K562 (cell line): ENCODE results near the gene TTC9C. TPM values are rescaled to one million over a fixed set of nuclear protein-coding genes. Genes with fewer than 3 reads are reported as not detected.
A peak's percentile ranks its signal among the peaks of the same experiment; 100 is the strongest.

Source experiments
- ATAC-seq: fragments of 200-7000 bp; cut with Tn5 transposase; 3 replicates; pipeline ENCODE4 v1.9.1; 2020; ENCODE audit warnings: moderate library complexity
- BruUV-seq: library from RNA; stranded (reverse); fragments of 400-500 nt; replicated peaks from 2 replicates; lab custom pipeline; 2021; lab: Mats Ljungman, UMichigan
- CTCF ChIA-PET: fragments of 300-600 bp; formaldehyde crosslinking; extraction: SDS; loops from one replicate; lab custom pipeline; 2021; ENCODE audit warnings: low intra/inter-chr PET ratio; lab: Yijun Ruan, JAX
- POLR2A ChIA-PET: fragments of 300-600, 350-650 bp; sonication (Branson Sonifier 250); formaldehyde crosslinking; extraction: SDS; loops from one replicate; lab custom pipeline; 2021; ENCODE audit warnings: antibody characterized with exemption, inconsistent platforms; lab: Yijun Ruan, JAX
- DNase-seq, 4 experiments: peaks; one replicate each; pipeline versions ENCODE4 v3.0.0 to v3.0.0-alpha.2; 2011 to 2018; ENCODE audit warnings: low spot score in 3 of 4, mixed read lengths in 3 of 4; ENCODE audit errors: extremely low read depth in 1 of 4
- FAIRE-seq: peaks from 2 replicates; lab custom pipeline; 2011; peaks lifted over from hg19 to GRCh38; lab: Jason Lieb, UNC
- H2AFZ ChIP-seq: 2 replicates; pipeline ENCODE4 v1.6.0; 2011; ENCODE audit warnings: low read depth, low read length, control low read depth, inconsistent platforms
- H3K27ac ChIP-seq: fragments of 200-600 bp; 3 replicates; pipeline ENCODE4 v1.8.0; 2011; ENCODE audit warnings: low read depth, mild to moderate bottlenecking, control low read depth, inconsistent platforms, low read length, moderate library complexity, mixed read lengths; ENCODE audit errors: extremely low read depth
- H3K27me3 ChIP-seq, 2 experiments: fragments of 300-600 bp in 1 of 2; 2 replicates in 1 of 2; 3 replicates in 1 of 2; pipeline versions ENCODE4 v1.6.0 to v1.8.0; 2011; ENCODE audit warnings: inconsistent platforms in 2 of 2, low read length in 2 of 2, mild to moderate bottlenecking in 1 of 2, mixed read lengths in 1 of 2, moderate library complexity in 1 of 2; ENCODE audit not compliant: control insufficient read depth in 2 of 2, insufficient read depth in 2 of 2
- H3K36me3 ChIP-seq: fragments of 300-600 bp; 3 replicates; pipeline ENCODE4 v1.8.0; 2011; ENCODE audit warnings: mild to moderate bottlenecking, low read length, inconsistent platforms; ENCODE audit not compliant: control insufficient read depth, insufficient read depth
- H3K4me1 ChIP-seq, 2 experiments: fragments of 200-600 bp in 1 of 2; replicated peaks in 1 of 2; 2 replicates in 1 of 2; 3 replicates in 1 of 2; pipeline versions ENCODE4 v1.5.1 to v1.8.0; 2011; ENCODE audit warnings: inconsistent platforms in 2 of 2, low read length in 2 of 2, mild to moderate bottlenecking in 1 of 2, mixed read lengths in 1 of 2, moderate library complexity in 1 of 2; ENCODE audit not compliant: control insufficient read depth in 2 of 2, insufficient read depth in 2 of 2
- H3K4me2 ChIP-seq: 2 replicates; pipeline ENCODE4 v1.6.1; 2011; ENCODE audit warnings: low read length, control low read depth, inconsistent platforms, mixed read lengths; ENCODE audit not compliant: insufficient read depth
- H3K4me3 ChIP-seq: fragments of 200-600 bp; sonication (generic), shearing (Covaris generic); 2 replicates; pipeline ENCODE4 v1.5.1; 2016; ENCODE audit warnings: control low read depth, inconsistent platforms
- H3K79me2 ChIP-seq: fragments of 200-600 bp; 3 replicates; pipeline ENCODE4 v1.8.0; 2011; ENCODE audit warnings: low read length, inconsistent platforms; ENCODE audit not compliant: control insufficient read depth, insufficient read depth
- H3K9ac ChIP-seq, 2 experiments: 2 replicates each; pipeline versions ENCODE4 v1.6.0 to v1.6.1; 2011; ENCODE audit warnings: low read depth in 2 of 2, low read length in 2 of 2, control low read depth in 1 of 2, inconsistent platforms in 1 of 2, mild to moderate bottlenecking in 1 of 2, mixed read lengths in 1 of 2; ENCODE audit not compliant: insufficient read depth in 1 of 2
- H3K9me1 ChIP-seq: one replicate; pipeline ENCODE4 v1.6.0; 2011; ENCODE audit warnings: inconsistent platforms, mild to moderate bottlenecking, low read length, moderate library complexity; ENCODE audit not compliant: control insufficient read depth, insufficient read depth
- H3K9me3 ChIP-seq: replicated peaks from 2 replicates; pipeline ENCODE4 v1.5.1; 2011; ENCODE audit warnings: low read depth, low read length, inconsistent platforms; ENCODE audit not compliant: control insufficient read depth, insufficient read depth
- H4K20me1 ChIP-seq: replicated peaks from 2 replicates; pipeline ENCODE4 v1.6.1; 2011; ENCODE audit warnings: low read length, inconsistent platforms, mixed read lengths; ENCODE audit not compliant: control insufficient read depth, insufficient read depth
- CBX8 ChIP-seq: fragments of 200-600 bp; sonication (generic); IDR thresholded peaks from 2 replicates; pipeline ENCODE4 v1.6.1; 2012; ENCODE audit warnings: borderline replicate concordance, mixed run types, low read depth, mild to moderate bottlenecking, moderate library complexity, mixed read lengths, low read length, control low read depth, inconsistent platforms; ENCODE audit not compliant: poor library complexity, severe bottlenecking; ENCODE audit errors: extremely low read depth
- DPF2 ChIP-seq: fragments of 450-650 bp; IDR thresholded peaks from 2 replicates; pipeline ENCODE4 v1.6.1; 2016
- HDAC1 ChIP-seq, 2 experiments: fragments of 450-650 bp; IDR thresholded peaks; 2 replicates each; pipeline ENCODE4 v1.6.1; 2016 to 2017; ENCODE audit warnings: inconsistent platforms in 1 of 2, mild to moderate bottlenecking in 1 of 2, moderate library complexity in 1 of 2
- HDGF ChIP-seq: fragments of 450-650 bp; IDR thresholded peaks from 2 replicates; pipeline ENCODE4 v1.6.1; 2016
- HEY1 ChIP-seq: fragments of 250-450 bp; sonication (Bioruptor Pico); IDR thresholded peaks from 2 replicates; pipeline ENCODE4 v1.5.0; 2020; ENCODE audit warnings: mild to moderate bottlenecking, moderate library complexity, borderline replicate concordance
- NR4A1 ChIP-seq, 2 experiments: fragments of 250-450 bp in 1 of 2; fragments of 450-650 bp in 1 of 2; sonication (Bioruptor Pico) in 1 of 2; IDR thresholded peaks; 2 replicates each; pipeline versions ENCODE4 v1.4.0 to v1.6.1; 2016 to 2020; ENCODE audit warnings: mild to moderate bottlenecking in 2 of 2, missing compliant biosample characterization in 1 of 2, missing genetic modification characterization in 1 of 2, moderate library complexity in 1 of 2
- SRSF9 ChIP-seq: fragments of 200-400 bp; formaldehyde crosslinking; IDR thresholded peaks from 2 replicates; pipeline ENCODE4 v1.6.1; 2017; ENCODE audit warnings: low read depth, low read length, borderline replicate concordance
- TOE1 ChIP-seq, 2 experiments: fragments of 450-650 bp in 1 of 2; sonication (generic) in 1 of 2; formaldehyde crosslinking in 1 of 2; IDR thresholded peaks; 2 replicates each; pipeline versions ENCODE4 v1.7.1 to v1.8.0; 2016 to 2022; ENCODE audit warnings: borderline replicate concordance in 2 of 2, mild to moderate bottlenecking in 2 of 2, antibody characterized with exemption in 1 of 2, inconsistent platforms in 1 of 2, low read depth in 1 of 2, missing genetic modification reagents in 1 of 2, moderate library complexity in 1 of 2
- ZSCAN32 ChIP-seq: fragments of 450-650 bp; formaldehyde crosslinking; IDR thresholded peaks from 2 replicates; pipeline ENCODE4 v1.4.0; 2020; ENCODE audit warnings: mild to moderate bottlenecking, moderate library complexity
- WGBS: fragments of 100-300 bp; shearing (Covaris generic); methylation state at CpG from one replicate; pipeline ENCODE4 v1.1.6; 2016; ENCODE audit warnings: low coverage, mixed read lengths; ENCODE audit not compliant: insufficient coverage; ENCODE audit errors: missing lambda C conversion rate; 5-methylcytosine and 5-hydroxymethylcytosine counted together
- in situ Hi-C: fragments of 300-500 bp; cut with MboI; formaldehyde crosslinking; loops from 4 replicates; pipeline ENCODE4 v1.15.0; 2018; ENCODE audit warnings: inconsistent platforms, mixed read lengths
- intact Hi-C: fragments of 100-400 bp; cut with micrococcal nuclease; formaldehyde crosslinking; loops from 2 replicates; pipeline ENCODE4 v1.14.2; 2022
- polyA plus RNA-seq, 8 experiments: library from polyadenylated mRNA; depleted of rRNA in 4 of 8; stranded (reverse) in 5 of 8; unstranded in 3 of 8; fragments of >200 nt; fragmentation: Nextera tagmentation in 2 of 8; fragmentation: Illumina TruSeq in 1 of 8; extraction: Ambion mirVana in 2 of 8; extraction: Trizol in 1 of 8; gene quantifications; 2 replicates each; pipeline versions ENCODE4 v1.2.1 to v1.2.3, GENCODE V29; 2011 to 2014; ENCODE audit warnings: inconsistent platforms in 1 of 8, missing spikeins in 1 of 8
- total RNA-seq, 7 experiments: library from RNA; depleted of rRNA in 6 of 7; stranded (reverse); fragments of >200 nt in 6 of 7; fragmentation: Illumina TruSeq in 2 of 7; extraction: Trizol in 2 of 7; gene quantifications; 2 replicates each; pipeline versions ENCODE4 v1.2.1 to v1.2.3, GENCODE V29; 2011 to 2021; ENCODE audit warnings: low replicate concordance in 1 of 7
- TF ChIP-seq, protein P1 (sequence below): sonication (generic); IDR thresholded peaks from 2 replicates; pipeline ENCODE4 v1.6.1; 2016
- TF ChIP-seq, protein P2 (sequence below): sonication (generic); formaldehyde crosslinking; IDR thresholded peaks from 2 replicates; pipeline ENCODE4 v1.8.0; 2022; ENCODE audit warnings: mild to moderate bottlenecking, missing genetic modification reagents
- TF ChIP-seq, protein P3 (sequence below), 2 experiments: fragments of 450-650 bp; IDR thresholded peaks; 2 replicates each; pipeline ENCODE4 v1.6.1; 2016

Gene TTC9C
- total and polyA plus RNA-seq, 9 of the 15 experiments (the other 6 are each of a cell fraction or from before 2014, with no cell fraction given): 32.8 to 59.0 (median 37.1) TPM

DNA sequence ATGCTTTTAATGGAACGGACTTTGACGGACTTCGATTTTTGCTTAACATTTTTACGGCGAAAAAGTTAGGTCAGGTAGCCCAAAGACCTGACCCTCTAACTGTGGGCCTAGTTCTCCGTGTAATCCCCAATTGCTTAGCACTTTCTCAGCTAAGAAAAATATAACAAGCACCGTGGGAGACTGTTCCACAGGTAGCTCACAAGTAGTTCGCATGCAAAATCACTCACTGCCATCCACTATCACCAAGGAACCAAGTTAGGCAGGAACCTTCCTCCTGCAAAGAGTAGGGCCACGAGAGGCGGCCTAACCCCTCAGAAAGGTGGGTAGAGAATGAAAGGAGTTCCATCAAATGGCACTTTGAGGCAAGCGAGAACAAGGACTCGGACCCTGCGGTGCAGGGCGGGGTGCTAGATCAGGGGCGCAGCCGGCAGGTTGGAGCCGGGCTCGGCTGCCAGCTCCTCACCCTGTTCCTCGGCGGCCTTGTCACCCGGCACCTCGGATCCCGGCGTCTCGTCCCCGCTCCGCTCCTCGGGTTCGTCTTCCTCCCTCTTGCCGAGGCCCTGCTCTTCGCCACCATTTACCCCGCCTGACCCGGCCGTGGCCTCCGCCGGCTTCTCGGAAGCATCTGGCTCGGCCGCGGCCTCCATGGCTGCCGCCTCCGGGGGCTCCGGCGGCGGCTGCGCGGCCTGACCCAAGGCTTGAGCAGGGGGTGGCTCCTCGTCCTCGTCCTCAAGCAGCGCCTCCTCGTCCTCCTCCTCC lies 2.0 kb upstream of the TTC9C start:
- no peaks in the 10 kb centered on the region for H3K9me1 ChIP-seq
- peak overlapping the region; percentile 98 to 100 for H3K9ac ChIP-seq
- FAIRE-seq (no peak), ATAC-seq (no peak), DNase-seq (peak in 3 of 4 experiments; percentile 24 to 35 (median 29))
- H3K36me3 ChIP-seq: peaks cover 58% of the 10 kb centered on the region
- H3K9me3 ChIP-seq: no peaks in the 10 kb centered on the region
- intact Hi-C loops: loop anchor here (2.0 to 10.0 kb wide), 6 partner anchors 20 to 136 kb away; partner anchors contain the start of genes BSCL2, GNG3, POLR2G and TMEM179B
- H3K27ac ChIP-seq: peak overlapping the region; percentile 99
- POLR2A ChIA-PET: interaction anchor here (0.6 to 4.5 kb wide), 17 partner anchors 8 to 571 kb away, joined by 3 to 31 read pairs (median 6); partner anchors contain the start of genes BSCL2, C11orf98, CSKMT and GNG3
- in situ Hi-C loops: no loop called here
- BruUV-seq: no TSS peak
- peaks cover 13 to 19% of the 10 kb centered on the region in 2 experiments; a peak in 4 of 5 replicates for H3K4me1 ChIP-seq
- H3K27me3 ChIP-seq: no peaks in the 10 kb centered on the region
- H4K20me1 ChIP-seq: peaks cover 6% of the 10 kb centered on the region; the same call in 1 of the 2 replicates
- H3K79me2 ChIP-seq: peaks cover 84% of the 10 kb centered on the region
- H3K4me2 ChIP-seq: peak overlapping the region; percentile 100
- under 1% methylated on average over 47 of the region's 51 CpGs for whole genome bisulfite sequencing
- peak overlapping the region; percentile 90 for H3K4me3 ChIP-seq
- peak overlapping the region; percentile 42; the same call in 1 of the 2 replicates for H2AFZ ChIP-seq
- CTCF ChIA-PET: interaction anchor here (0.6 kb wide), 1 partner anchor 79 kb away, joined by 5 read pairs; the partner anchor contains the start of gene NXF1
- TF ChIP-seq ZSCAN32 (CRISPR knock-in tag) (no peak), SRSF9 (no peak), CBX8 (no peak), TOE1 (IDR thresholded peaks at IDR 0.05; ENCODE audit: borderline replicate concordance) (no peak), TOE1 (CRISPR knock-in tag; IDR thresholded peaks at IDR 0.05; ENCODE audit: borderline replicate concordance, low read depth) (no peak), HDGF (no peak), NR4A1 (CRISPR knock-in tag; IDR thresholded peaks at IDR 0.05) (no peak), NR4A1 (tag; IDR thresholded peaks at IDR 0.05) (no peak), HDAC1 (IDR thresholded peaks at IDR 0.05) (peak in 1 of 2 experiments; percentile 35; a peak in 1 of 4 replicates), DPF2 (no peak), HEY1 (CRISPR knock-in tag) (no peak)
- TF ChIP-seq, protein P1, sequence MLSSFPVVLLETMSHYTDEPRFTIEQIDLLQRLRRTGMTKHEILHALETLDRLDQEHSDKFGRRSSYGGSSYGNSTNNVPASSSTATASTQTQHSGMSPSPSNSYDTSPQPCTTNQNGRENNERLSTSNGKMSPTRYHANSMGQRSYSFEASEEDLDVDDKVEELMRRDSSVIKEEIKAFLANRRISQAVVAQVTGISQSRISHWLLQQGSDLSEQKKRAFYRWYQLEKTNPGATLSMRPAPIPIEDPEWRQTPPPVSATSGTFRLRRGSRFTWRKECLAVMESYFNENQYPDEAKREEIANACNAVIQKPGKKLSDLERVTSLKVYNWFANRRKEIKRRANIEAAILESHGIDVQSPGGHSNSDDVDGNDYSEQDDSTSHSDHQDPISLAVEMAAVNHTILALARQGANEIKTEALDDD: 0 out of 2 replicates have a peak, but pooled peaks have one; percentile 49
- TF ChIP-seq, protein P2, sequence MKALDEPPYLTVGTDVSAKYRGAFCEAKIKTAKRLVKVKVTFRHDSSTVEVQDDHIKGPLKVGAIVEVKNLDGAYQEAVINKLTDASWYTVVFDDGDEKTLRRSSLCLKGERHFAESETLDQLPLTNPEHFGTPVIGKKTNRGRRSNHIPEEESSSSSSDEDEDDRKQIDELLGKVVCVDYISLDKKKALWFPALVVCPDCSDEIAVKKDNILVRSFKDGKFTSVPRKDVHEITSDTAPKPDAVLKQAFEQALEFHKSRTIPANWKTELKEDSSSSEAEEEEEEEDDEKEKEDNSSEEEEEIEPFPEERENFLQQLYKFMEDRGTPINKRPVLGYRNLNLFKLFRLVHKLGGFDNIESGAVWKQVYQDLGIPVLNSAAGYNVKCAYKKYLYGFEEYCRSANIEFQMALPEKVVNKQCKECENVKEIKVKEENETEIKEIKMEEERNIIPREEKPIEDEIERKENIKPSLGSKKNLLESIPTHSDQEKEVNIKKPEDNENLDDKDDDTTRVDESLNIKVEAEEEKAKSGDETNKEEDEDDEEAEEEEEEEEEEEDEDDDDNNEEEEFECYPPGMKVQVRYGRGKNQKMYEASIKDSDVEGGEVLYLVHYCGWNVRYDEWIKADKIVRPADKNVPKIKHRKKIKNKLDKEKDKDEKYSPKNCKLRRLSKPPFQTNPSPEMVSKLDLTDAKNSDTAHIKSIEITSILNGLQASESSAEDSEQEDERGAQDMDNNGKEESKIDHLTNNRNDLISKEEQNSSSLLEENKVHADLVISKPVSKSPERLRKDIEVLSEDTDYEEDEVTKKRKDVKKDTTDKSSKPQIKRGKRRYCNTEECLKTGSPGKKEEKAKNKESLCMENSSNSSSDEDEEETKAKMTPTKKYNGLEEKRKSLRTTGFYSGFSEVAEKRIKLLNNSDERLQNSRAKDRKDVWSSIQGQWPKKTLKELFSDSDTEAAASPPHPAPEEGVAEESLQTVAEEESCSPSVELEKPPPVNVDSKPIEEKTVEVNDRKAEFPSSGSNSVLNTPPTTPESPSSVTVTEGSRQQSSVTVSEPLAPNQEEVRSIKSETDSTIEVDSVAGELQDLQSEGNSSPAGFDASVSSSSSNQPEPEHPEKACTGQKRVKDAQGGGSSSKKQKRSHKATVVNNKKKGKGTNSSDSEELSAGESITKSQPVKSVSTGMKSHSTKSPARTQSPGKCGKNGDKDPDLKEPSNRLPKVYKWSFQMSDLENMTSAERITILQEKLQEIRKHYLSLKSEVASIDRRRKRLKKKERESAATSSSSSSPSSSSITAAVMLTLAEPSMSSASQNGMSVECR (CRISPR knock-in tag): no peak
- TF ChIP-seq, protein P3, sequence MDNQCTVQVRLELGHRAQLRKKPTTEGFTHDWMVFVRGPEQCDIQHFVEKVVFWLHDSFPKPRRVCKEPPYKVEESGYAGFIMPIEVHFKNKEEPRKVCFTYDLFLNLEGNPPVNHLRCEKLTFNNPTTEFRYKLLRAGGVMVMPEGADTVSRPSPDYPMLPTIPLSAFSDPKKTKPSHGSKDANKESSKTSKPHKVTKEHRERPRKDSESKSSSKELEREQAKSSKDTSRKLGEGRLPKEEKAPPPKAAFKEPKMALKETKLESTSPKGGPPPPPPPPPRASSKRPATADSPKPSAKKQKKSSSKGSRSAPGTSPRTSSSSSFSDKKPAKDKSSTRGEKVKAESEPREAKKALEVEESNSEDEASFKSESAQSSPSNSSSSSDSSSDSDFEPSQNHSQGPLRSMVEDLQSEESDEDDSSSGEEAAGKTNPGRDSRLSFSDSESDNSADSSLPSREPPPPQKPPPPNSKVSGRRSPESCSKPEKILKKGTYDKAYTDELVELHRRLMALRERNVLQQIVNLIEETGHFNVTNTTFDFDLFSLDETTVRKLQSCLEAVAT (IDR thresholded peaks at IDR 0.05): 0 out of 4 replicates have a peak, but pooled peaks of 1 of the 2 experiments have one; percentile 49
